Neuron (in vitro differentiated cells): Measurements from ENCODE around the gene NTMT1.

Experiments
- H2AFZ ChIP-seq: one replicate; pipeline ENCODE4 v1.6.1; 2013; ENCODE audit warnings: low read depth, mild to moderate bottlenecking, inconsistent platforms, low read length, moderate library complexity
- H3K27me3 ChIP-seq: one replicate; pipeline ENCODE4 v1.6.1; 2013; ENCODE audit warnings: low read length; ENCODE audit not compliant: insufficient read depth
- H3K36me3 ChIP-seq: one replicate; pipeline ENCODE4 v1.6.1; 2013; ENCODE audit warnings: low read length; ENCODE audit not compliant: insufficient read depth
- H3K4me1 ChIP-seq: one replicate; pipeline ENCODE4 v1.6.1; 2013; ENCODE audit warnings: low read length; ENCODE audit not compliant: insufficient read depth
- H3K4me3 ChIP-seq: 2 replicates; pipeline ENCODE4 v1.5.1; 2013; ENCODE audit warnings: mild to moderate bottlenecking, low read length, moderate library complexity
- H3K9me3 ChIP-seq: one replicate; pipeline ENCODE4 v1.6.1; 2013; ENCODE audit warnings: low read length

The NTMT1 gene

GRCh38 chr9:129613520-129614175 is 12.3 kb upstream of the NTMT1 start:
- Histone ChIP-seq H3K4me1 (peaks cover 18% of the 10 kb centered on the region), H3K4me3 (no peak overlapping the region), H3K27me3 (no peaks in the 10 kb centered on the region), H3K9me3 (no peaks in the 10 kb centered on the region), H3K36me3 (no peaks in the 10 kb centered on the region), H2AFZ (no peak overlapping the region)

GRCh38 chr9:129614932-129615331 is 11.0 kb upstream of the NTMT1 start:
- no peaks in the 10 kb centered on the region for H3K36me3 ChIP-seq
- peaks cover 3% of the 10 kb centered on the region for H3K27me3 ChIP-seq
- H2AFZ ChIP-seq, result no peak overlapping the region
- no peak overlapping the region for H3K4me3 ChIP-seq
- peaks cover 13% of the 10 kb centered on the region for H3K4me1 ChIP-seq
- no peaks in the 10 kb centered on the region for H3K9me3 ChIP-seq

DNA sequence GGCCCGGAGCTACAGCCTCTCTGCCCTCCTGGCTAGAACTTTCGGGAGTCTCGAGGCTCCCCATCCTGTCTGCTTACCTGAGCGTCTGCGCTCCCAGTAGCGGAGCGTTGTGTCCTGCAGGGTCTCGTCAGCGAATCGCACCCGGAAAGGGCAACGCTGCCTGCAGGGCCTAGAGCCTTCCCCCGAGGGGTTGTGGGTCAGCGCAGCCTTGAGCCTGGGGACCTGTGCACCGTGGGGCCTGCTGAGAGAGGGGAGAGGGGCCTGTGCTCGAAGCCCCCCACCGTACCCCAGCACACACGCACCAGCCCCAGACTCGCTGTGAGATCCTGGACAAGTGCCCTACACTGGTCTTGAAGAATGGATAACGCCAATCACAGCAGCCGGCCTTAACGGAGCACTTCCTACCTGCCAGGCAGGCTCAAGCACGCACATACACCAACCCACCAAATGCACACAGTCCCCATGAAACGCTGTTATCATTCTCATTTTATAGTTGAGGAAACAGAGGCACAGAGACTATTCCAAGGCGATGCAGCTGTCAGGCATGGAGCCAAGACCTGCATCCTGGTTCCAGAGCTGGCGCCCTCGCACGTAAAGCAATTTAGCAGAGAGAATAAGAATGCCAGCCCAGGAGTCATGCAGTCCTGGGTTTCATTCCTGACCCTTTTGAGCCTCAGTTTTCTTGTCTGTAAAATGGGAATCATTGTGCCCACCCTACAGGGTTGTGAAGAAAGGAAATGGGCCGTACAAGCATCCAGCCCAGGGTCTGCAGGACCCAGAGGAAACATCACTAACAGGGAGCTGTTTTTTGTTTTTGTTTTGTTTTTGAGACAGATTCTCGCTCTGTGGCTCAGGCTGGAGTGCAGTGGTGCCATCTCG is 10.3 kb upstream of the NTMT1 start:
- H3K36me3 ChIP-seq, result no peaks in the 10 kb centered on the region
- no peaks in the 10 kb centered on the region for H3K9me3 ChIP-seq
- peaks cover 12% of the 10 kb centered on the region for H3K4me1 ChIP-seq
- peaks cover 5% of the 10 kb centered on the region for H3K27me3 ChIP-seq
- H3K4me3 ChIP-seq, result no peak overlapping the region
- no peak overlapping the region for H2AFZ ChIP-seq

DNA sequence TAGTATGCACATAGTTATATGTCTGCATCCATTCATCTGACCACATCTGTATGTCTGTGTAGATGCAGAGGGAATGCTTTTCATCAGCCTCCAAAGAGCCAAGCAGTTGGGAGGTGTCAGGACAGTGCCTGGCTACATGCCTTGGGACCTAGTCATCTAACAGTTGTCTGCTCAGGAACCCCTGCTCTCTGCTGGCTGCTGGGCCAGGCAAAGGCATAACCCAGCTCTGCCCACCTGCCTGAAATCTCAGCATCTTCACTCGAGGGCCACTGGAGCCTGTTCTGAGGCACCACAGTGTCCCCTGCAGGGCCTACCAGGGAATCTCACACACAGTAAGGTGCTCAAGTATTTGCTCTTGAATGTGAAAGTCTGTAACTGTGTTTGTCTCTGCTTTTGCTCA is 8.8 kb upstream of the NTMT1 start:
- Histone ChIP-seq H3K36me3 (no peaks in the 10 kb centered on the region), H3K4me3 (no peak overlapping the region), H2AFZ (no peak overlapping the region), H3K4me1 (peaks cover 10% of the 10 kb centered on the region), H3K27me3 (peaks cover 9% of the 10 kb centered on the region), H3K9me3 (no peaks in the 10 kb centered on the region)

- Histone ChIP-seq H3K4me1 (no peaks in the 10 kb centered on the region), H3K4me3 (peak overlapping the region; percentile 6), H3K9me3 (no peaks in the 10 kb centered on the region), H3K27me3 (peaks cover 9% of the 10 kb centered on the region), H2AFZ (no peak overlapping the region), H3K36me3 (no peaks in the 10 kb centered on the region)
Measured at GRCh38 chr9:129619787-129620668, 5.9 kb upstream of the NTMT1 start.

DNA sequence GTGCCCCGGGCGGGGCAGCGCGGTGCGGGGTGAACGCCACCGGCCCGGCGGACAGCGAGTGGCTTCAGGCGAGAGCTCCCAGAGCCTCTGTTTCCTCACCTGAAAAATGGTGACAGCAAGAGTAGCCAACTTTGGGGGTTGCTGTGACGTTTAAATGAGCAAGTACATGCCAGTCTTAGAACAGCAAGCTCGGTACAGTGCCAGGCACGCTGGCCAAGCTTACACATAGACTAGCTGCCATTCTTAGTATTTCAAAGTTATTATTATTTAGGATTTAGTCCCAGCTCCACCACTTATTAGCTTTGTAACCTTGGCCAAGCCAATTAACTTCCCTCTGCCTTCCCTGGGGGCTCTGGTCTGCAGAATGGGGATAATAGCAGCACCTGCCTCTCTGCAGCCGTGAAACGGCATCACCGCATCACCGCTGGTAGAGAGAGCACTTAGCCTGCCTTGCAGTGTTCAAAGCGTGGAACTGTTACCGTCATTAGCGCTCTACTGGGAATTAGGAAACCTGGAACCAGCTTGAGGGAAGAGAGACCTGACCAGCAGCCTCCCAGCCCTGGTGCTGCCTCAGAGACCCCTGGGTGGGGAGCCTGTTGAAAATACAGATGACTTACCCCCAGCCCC is 5.2 kb upstream of the NTMT1 start, which contains the start of gene C9orf50:
C9orf50 (minus strand) TSS at position 433 of the 627 bp plus-strand sequence. CDS start 527 bp downstream, outside the sequence.
- no peaks in the 10 kb centered on the region for H3K36me3 ChIP-seq
- peak within 1 kb of the TSS; percentile 6 for H3K4me3 ChIP-seq
- no peaks in the 10 kb centered on the region for H3K9me3 ChIP-seq
- peaks cover 9% of the 10 kb centered on the region for H3K27me3 ChIP-seq
- no peaks in the 10 kb centered on the region for H3K4me1 ChIP-seq
- no peak within 1 kb of the TSS for H2AFZ ChIP-seq

GRCh38 chr9:129623331-129623730 is 2.6 kb upstream of the NTMT1 start:
- H2AFZ ChIP-seq, result no peak overlapping the region
- no peaks in the 10 kb centered on the region for H3K9me3 ChIP-seq
- H3K36me3 ChIP-seq, result no peaks in the 10 kb centered on the region
- H3K4me3 ChIP-seq, result no peak overlapping the region
- peaks cover 20% of the 10 kb centered on the region for H3K4me1 ChIP-seq
- peaks cover 9% of the 10 kb centered on the region for H3K27me3 ChIP-seq

GRCh38 chr9:129624168-129624759 is 1.7 kb upstream of the NTMT1 start:
- H3K27me3 ChIP-seq, result peaks cover 9% of the 10 kb centered on the region
- no peak overlapping the region for H3K4me3 ChIP-seq
- no peak overlapping the region for H2AFZ ChIP-seq
- H3K9me3 ChIP-seq, result no peaks in the 10 kb centered on the region
- H3K36me3 ChIP-seq, result peaks cover 3% of the 10 kb centered on the region
- H3K4me1 ChIP-seq, result peaks cover 28% of the 10 kb centered on the region

DNA sequence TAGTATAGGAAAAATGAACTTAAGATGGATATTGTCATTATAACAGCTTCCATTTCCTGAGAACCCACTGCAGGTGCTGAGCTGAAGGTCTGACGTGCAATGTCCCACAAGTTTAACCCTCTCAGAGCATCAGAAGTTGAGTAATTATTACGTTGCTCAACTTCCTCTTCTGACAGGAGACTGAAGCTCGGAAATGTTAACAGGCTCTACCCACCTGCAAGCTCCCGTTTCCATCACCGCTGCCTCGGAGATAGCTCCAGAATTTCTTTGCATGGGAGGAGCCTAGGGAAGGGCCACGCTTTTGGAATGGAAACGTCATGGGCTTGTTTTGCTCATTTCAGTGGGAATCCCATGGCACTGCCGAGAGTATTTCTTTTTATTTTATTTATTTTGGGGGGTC is 1.0 kb upstream of the NTMT1 start:
- Histone ChIP-seq H3K27me3 (peaks cover 6% of the 10 kb centered on the region), H3K36me3 (peaks cover 3% of the 10 kb centered on the region), H3K9me3 (no peaks in the 10 kb centered on the region), H2AFZ (no peak overlapping the region), H3K4me3 (no peak overlapping the region), H3K4me1 (peaks cover 28% of the 10 kb centered on the region)

GRCh38 chr9:129626625-129627284 is 792 bp downstream of the NTMT1 start:
- peaks cover 28% of the 10 kb centered on the region for H3K4me1 ChIP-seq
- no peaks in the 10 kb centered on the region for H3K9me3 ChIP-seq
- peaks cover 3% of the 10 kb centered on the region for H3K36me3 ChIP-seq

DNA sequence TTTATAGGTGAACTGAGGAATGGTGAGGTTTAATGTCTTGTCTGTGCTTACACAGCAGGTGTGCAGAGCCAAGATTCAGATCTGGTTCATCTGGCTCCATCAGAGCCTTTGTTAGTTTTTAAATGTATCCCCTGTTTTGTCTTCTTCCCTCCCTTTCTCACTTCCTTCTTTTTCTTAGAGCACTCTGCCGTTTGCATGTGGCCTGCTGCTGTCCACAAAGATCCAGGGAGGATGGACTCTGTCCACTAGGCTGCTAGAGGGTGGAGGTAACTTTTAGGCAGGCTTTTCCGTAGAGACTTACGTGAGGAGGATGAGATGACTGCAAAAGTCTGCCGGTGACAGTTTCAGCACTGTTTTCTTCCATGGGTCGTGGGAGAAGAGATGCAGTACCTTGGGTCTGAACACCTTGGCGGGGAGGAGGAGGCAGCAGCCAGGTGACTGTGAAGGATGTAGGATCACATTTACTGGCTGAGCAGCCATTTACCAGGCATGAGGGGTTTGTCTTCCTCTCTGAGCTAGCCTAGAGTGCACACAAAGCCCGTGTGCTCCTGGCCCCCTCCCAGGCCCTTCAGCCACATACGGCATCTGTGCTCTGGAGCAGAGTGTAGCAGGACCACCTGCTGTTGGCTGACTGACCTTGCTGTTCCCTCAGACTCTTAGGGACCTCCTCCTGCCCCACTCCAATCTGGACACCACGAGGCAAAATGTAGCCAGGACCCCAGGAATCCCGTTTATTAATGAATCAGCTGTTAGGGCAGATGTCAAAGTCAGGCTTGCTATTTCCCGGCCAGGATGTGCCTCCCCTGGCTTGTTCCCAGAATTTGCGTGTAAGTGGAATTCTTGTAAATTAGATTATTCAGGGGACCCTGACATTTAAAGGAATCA is 1.8 kb downstream of the NTMT1 start:
- H3K36me3 ChIP-seq, result peaks cover 9% of the 10 kb centered on the region
- no peaks in the 10 kb centered on the region for H3K9me3 ChIP-seq
- H3K4me1 ChIP-seq, result peaks cover 28% of the 10 kb centered on the region
- peak overlapping the region; percentile 94 for H3K4me3 ChIP-seq
- H2AFZ ChIP-seq, result no peak overlapping the region
- no peaks in the 10 kb centered on the region for H3K27me3 ChIP-seq

More at GRCh38 chr9:129626625-129627284, 792 bp downstream of the NTMT1 start:
- H2AFZ ChIP-seq, result no peak overlapping the region
- no peaks in the 10 kb centered on the region for H3K27me3 ChIP-seq
- H3K4me3 ChIP-seq, result peak overlapping the region; percentile 94
